Esophagus squamous epithelium (tissue), 4 donors: ENCODE data around the gene TOMM40.

Source experiments
- CTCF ChIP-seq, 6 experiments: fragments of 450-650 bp in 4 of 6; fragments of 200-600 bp in 2 of 6; sonication (generic) in 2 of 6; IDR thresholded peaks; one replicate each; pipeline ENCODE4 v1.5.1; 2016 to 2019; ENCODE audit warnings: antibody characterized with exemption in 6 of 6, mild to moderate bottlenecking in 4 of 6, moderate library complexity in 4 of 6
- POLR2A ChIP-seq, 4 donors: fragments of 450-650 bp; IDR thresholded peaks; one replicate each; pipeline ENCODE4 v1.6.1; 2017; ENCODE audit warnings: antibody characterized with exemption in 4 of 4, mild to moderate bottlenecking in 4 of 4, moderate library complexity in 3 of 4

GRCh38 chr19:44867578-44867977, 23.5 kb upstream of the TOMM40 start:
- TF ChIP-seq CTCF (IDR thresholded peaks at IDR 0.05): no peak
- no peak for TF ChIP-seq POLR2A (IDR thresholded peaks at IDR 0.05)
